Measurements from ENCODE around the gene PHPT1. TPM values are rescaled to one million over a fixed set of nuclear protein-coding genes. Genes with fewer than 3 reads are reported as not detected.

PHPT1 gene
- total and polyA plus RNA-seq, 2 of the 8 experiments (the other 6 are each of a cell fraction or from before 2014, with no cell fraction given): 109 to 226 TPM

- TF ChIP-seq USF2 (IDR thresholded peaks at IDR 0.05; ENCODE audit: low read length) (no peak), POLR2A (IDR thresholded peaks at IDR 0.05; ENCODE audit: control extremely low read depth in 1 of 2, low read depth in 2 of 2, low read length in 2 of 2) (no peak), RFX5 (IDR thresholded peaks at IDR 0.05; ENCODE audit: borderline replicate concordance, low read depth, low read length) (no peak), TBP (IDR thresholded peaks at IDR 0.05; ENCODE audit: low read depth, low read length) (no peak), MAX (IDR thresholded peaks at IDR 0.05) (peak; percentile 70), NRF1 (IDR thresholded peaks at IDR 0.05; ENCODE audit: low read depth, low read length) (no peak), NANOG (IDR thresholded peaks at IDR 0.05; ENCODE audit: insufficient read depth, low read depth, low read length, poor library complexity, severe bottlenecking) (no peak), GABPA (IDR thresholded peaks at IDR 0.05; ENCODE audit: borderline replicate concordance, insufficient read depth, low read length) (peak; percentile 70), SRF (IDR thresholded peaks at IDR 0.05; ENCODE audit: low read depth, low read length) (no peak), FOSL1 (IDR thresholded peaks at IDR 0.05; ENCODE audit: insufficient read depth, low read depth, low read length) (no peak), CEBPB (IDR thresholded peaks at IDR 0.05; ENCODE audit: low read depth, low read length) (no peak), ZNF274 (IDR thresholded peaks at IDR 0.05; ENCODE audit: borderline replicate concordance, extremely low read depth, low read length) (no peak), RNF2 (IDR thresholded peaks at IDR 0.05; ENCODE audit: borderline replicate concordance, low read depth, low read length, missing control alignments, poor library complexity, severe bottlenecking) (no peak), POLR2AphosphoS5 (IDR thresholded peaks at IDR 0.05; ENCODE audit: low read depth, low read length) (no peak), TAF1 (IDR thresholded peaks at IDR 0.05; ENCODE audit: low read depth, low read length) (no peak), EZH2 (IDR thresholded peaks at IDR 0.05; ENCODE audit: low read depth, low read length, severe bottlenecking) (no peak), ASH2L (IDR thresholded peaks at IDR 0.05; ENCODE audit: low read length) (no peak), KDM1A (IDR thresholded peaks at IDR 0.05; ENCODE audit: borderline replicate concordance, low read length) (no peak), KDM5A (IDR thresholded peaks at IDR 0.05; ENCODE audit: low read length) (no peak), SIRT6 (IDR thresholded peaks at IDR 0.05; ENCODE audit: low read length) (no peak), SAP30 (IDR thresholded peaks at IDR 0.05; ENCODE audit: insufficient read depth, insufficient replicate concordance, low read length) (no peak), CTBP2 (IDR thresholded peaks at IDR 0.05; ENCODE audit: borderline replicate concordance, insufficient read depth, insufficient read length, low read length) (no peak), CREB1 (IDR thresholded peaks at IDR 0.05) (no peak), RBBP5 (IDR thresholded peaks at IDR 0.05; ENCODE audit: borderline replicate concordance, low read depth, low read length) (peak; percentile 31; the same call in 1 of the 2 replicates)
These were observed 2.7 kb upstream of the PHPT1 start (continued) for GRCh38 chr9:136846376-136847087.
